Hepatocyte (in vitro differentiated cells): ENCODE measurements around the gene PNO1.

ENCODE experiments used
- CTCF ChIP-seq: fragments of 200-600 bp; sonication (generic); IDR thresholded peaks from 2 replicates; pipeline ENCODE4 v1.5.1; 2016; ENCODE audit warnings: antibody characterized with exemption, mild to moderate bottlenecking; ENCODE audit not compliant: poor library complexity
- EZH2 ChIP-seq: fragments of 200-600 bp; sonication (generic); IDR thresholded peaks from 2 replicates; pipeline ENCODE4 v1.6.1; 2016; ENCODE audit warnings: antibody characterized with exemption, mild to moderate bottlenecking, borderline replicate concordance
- EZH2phosphoT487 ChIP-seq: fragments of 200-600 bp; sonication (generic); IDR thresholded peaks from one replicate; pipeline ENCODE4 v1.6.1; 2018; ENCODE audit warnings: antibody characterized with exemption, mild to moderate bottlenecking, low read depth, moderate library complexity; ENCODE audit not compliant: unreplicated experiment, severe bottlenecking

- TF ChIP-seq CTCF (peak; percentile 53), EZH2phosphoT487 (no peak), EZH2 (no peak)
Measured at GRCh38 chr2:68185541-68186164, 28.0 kb downstream of the PNO1 start.
